Tibial nerve (tissue), 4 donors: ENCODE data around the gene GSX1. TPM values are rescaled to one million over a fixed set of nuclear protein-coding genes. Genes with fewer than 3 reads are reported as not detected.

ENCODE experiments used
- DNase-seq, 2 donors: peaks; one replicate each; pipeline ENCODE4 v3.0.0-alpha.2; 2019; ENCODE audit warnings: low spot score in 2 of 2
- H3K27ac ChIP-seq, 4 donors: fragments of 200-600 bp; sonication (generic) in 3 of 4; one replicate each; pipeline ENCODE4 v1.5.1; 2017 to 2019; ENCODE audit warnings: mild to moderate bottlenecking in 1 of 4
- H3K27me3 ChIP-seq, 2 donors: fragments of 200-600 bp; sonication (generic) in 1 of 2; one replicate each; pipeline versions ENCODE4 v1.5.1 to v1.6.0; 2017 to 2019
- H3K36me3 ChIP-seq, 3 donors: fragments of 200-600 bp; sonication (generic); one replicate each; pipeline ENCODE4 v1.5.1; 2018 to 2019
- H3K4me1 ChIP-seq, 4 donors: fragments of 200-600 bp; sonication (generic) in 3 of 4; one replicate each; pipeline ENCODE4 v1.5.1; 2017 to 2019
- H3K4me3 ChIP-seq, 4 donors: fragments of 200-600 bp; sonication (generic) in 3 of 4; one replicate each; pipeline ENCODE4 v1.5.1; 2017 to 2019; ENCODE audit warnings: mild to moderate bottlenecking in 1 of 4, moderate library complexity in 1 of 4
- H3K9me3 ChIP-seq, 4 donors: fragments of 200-600 bp; sonication (generic) in 3 of 4; one replicate each; pipeline ENCODE4 v1.5.1; 2017 to 2019
- CTCF ChIP-seq, 5 experiments: fragments of 200-600 bp in 3 of 5; fragments of 450-650 bp in 2 of 5; sonication (generic) in 3 of 5; IDR thresholded peaks; one replicate each; pipeline ENCODE4 v1.5.1; 2016 to 2019; ENCODE audit warnings: antibody characterized with exemption in 5 of 5, mild to moderate bottlenecking in 3 of 5, moderate library complexity in 2 of 5
- EP300 ChIP-seq, 2 donors: sonication (generic); formaldehyde crosslinking; IDR thresholded peaks; one replicate each; pipeline ENCODE4 v1.6.1; 2017; ENCODE audit warnings: antibody characterized with exemption in 2 of 2, mild to moderate bottlenecking in 1 of 2
- POLR2A ChIP-seq, 2 donors: fragments of 450-650 bp; IDR thresholded peaks; one replicate each; pipeline ENCODE4 v1.6.1; 2017; ENCODE audit warnings: antibody characterized with exemption in 2 of 2, mild to moderate bottlenecking in 2 of 2, moderate library complexity in 2 of 2
- WGBS, 2 donors: methylation state at CpG; one replicate each; pipeline ENCODE4 v1.1.5; 2018; 5-methylcytosine and 5-hydroxymethylcytosine counted together
- total RNA-seq, 4 donors: library from RNA; depleted of rRNA; stranded (reverse); fragments of >200 nt; gene quantifications; one replicate each; pipeline ENCODE4 v1.1.0, GENCODE V29; 2016

The GSX1 gene
- total RNA-seq, 4 donors from 2014 or later = not detected

- H3K27me3 ChIP-seq = peaks cover 0 to 77% of the 10 kb centered on the region in 2 donors
- H3K4me3 ChIP-seq = no peak overlapping the region
- H3K27ac ChIP-seq = no peak overlapping the region
- 1 to 2% methylated on average over 40 to 46 of the region's 46 CpGs for WGBS, 2 donors
- TF ChIP-seq POLR2A (IDR thresholded peaks at IDR 0.05) = no peak
- TF ChIP-seq EP300 (IDR thresholded peaks at IDR 0.05) = no peak
- TF ChIP-seq CTCF (IDR thresholded peaks at IDR 0.05) = no peak
- H3K4me1 ChIP-seq = no peaks in the 10 kb centered on the region
- no peak for DNase-seq
- no peaks in the 10 kb centered on the region for H3K36me3 ChIP-seq
- no peaks in the 10 kb centered on the region for H3K9me3 ChIP-seq
Measured at GRCh38 chr13:27820524-27821482, 28.5 kb downstream of the GSX1 start.

GRCh38 chr13:27821566-27821965 lies 29.3 kb downstream of the GSX1 start:
- Histone ChIP-seq H3K4me3 (no peak overlapping the region), H3K4me1 (peaks cover 0 to 6% (median 0%) of the 10 kb centered on the region in 4 donors), H3K9me3 (no peaks in the 10 kb centered on the region), H3K27me3 (peaks cover 0 to 75% of the 10 kb centered on the region in 2 donors), H3K36me3 (no peaks in the 10 kb centered on the region), H3K27ac (no peak overlapping the region)
- TF ChIP-seq EP300 (IDR thresholded peaks at IDR 0.05) (no peak), CTCF (IDR thresholded peaks at IDR 0.05) (no peak), POLR2A (IDR thresholded peaks at IDR 0.05) (no peak)
- DNase-seq = no peak
- WGBS, 2 donors = 1% methylated on average over 12 of the region's 12 CpGs

GRCh38 chr13:27822258-27822872 lies 30.1 kb downstream of the GSX1 start:
- no peaks in the 10 kb centered on the region for H3K9me3 ChIP-seq
- WGBS, 2 donors = 1 to 2% methylated on average over 17 of the region's 17 CpGs
- H3K27ac ChIP-seq = no peak overlapping the region
- H3K4me1 ChIP-seq = peaks cover 0 to 12% (median 0%) of the 10 kb centered on the region in 4 donors
- DNase-seq = no peak
- peaks cover 0 to 75% of the 10 kb centered on the region in 2 donors for H3K27me3 ChIP-seq
- TF ChIP-seq CTCF (IDR thresholded peaks at IDR 0.05) (no peak), POLR2A (IDR thresholded peaks at IDR 0.05) (no peak), EP300 (IDR thresholded peaks at IDR 0.05) (no peak)
- H3K4me3 ChIP-seq = no peak overlapping the region
- no peaks in the 10 kb centered on the region for H3K36me3 ChIP-seq

GRCh38 chr13:27822873-27823311 lies 30.6 kb downstream of the GSX1 start:
- Histone ChIP-seq H3K27me3 (peaks cover 0 to 77% of the 10 kb centered on the region in 2 donors), H3K9me3 (no peaks in the 10 kb centered on the region), H3K4me3 (no peak overlapping the region), H3K36me3 (no peaks in the 10 kb centered on the region), H3K27ac (no peak overlapping the region), H3K4me1 (peaks cover 0 to 12% (median 0%) of the 10 kb centered on the region in 4 donors)
- DNase-seq = no peak
- no peak for TF ChIP-seq POLR2A (IDR thresholded peaks at IDR 0.05)
- no peak for TF ChIP-seq EP300 (IDR thresholded peaks at IDR 0.05)
- no peak for TF ChIP-seq CTCF (IDR thresholded peaks at IDR 0.05)
- WGBS, 2 donors = 0 to 2% methylated on average over 18 of the region's 18 CpGs

GRCh38 chr13:27824121-27824520 lies 31.8 kb downstream of the GSX1 start:
- TF ChIP-seq EP300 (IDR thresholded peaks at IDR 0.05) = no peak
- TF ChIP-seq POLR2A (IDR thresholded peaks at IDR 0.05) = no peak
- TF ChIP-seq CTCF (IDR thresholded peaks at IDR 0.05) = no peak
- 3 to 5% methylated on average over 3 of the region's 3 CpGs for WGBS, 2 donors
- no peak for DNase-seq
- H3K27me3 ChIP-seq = peaks cover 0 to 76% of the 10 kb centered on the region in 2 donors
- H3K36me3 ChIP-seq = no peaks in the 10 kb centered on the region
- no peak overlapping the region for H3K4me3 ChIP-seq
- H3K4me1 ChIP-seq = peaks cover 0 to 12% (median 0%) of the 10 kb centered on the region in 4 donors
- H3K9me3 ChIP-seq = no peaks in the 10 kb centered on the region
- H3K27ac ChIP-seq = no peak overlapping the region
